ENCODE measurements around the gene B3GNT2. TPM values are rescaled to one million over a fixed set of nuclear protein-coding genes. Genes with fewer than 3 reads are reported as not detected.
A peak's percentile ranks its signal among the peaks of the same experiment; 100 is the strongest.

B3GNT2 gene
- total RNA-seq, 2 experiments from 2014 or later, result 41.2 to 44.3 TPM

GRCh38 chr2:62200291-62200841, 4.5 kb downstream of the B3GNT2 start:
- ChIA-PET POLR2A (interaction anchor here (0.6 to 1.7 kb wide), 8 partner anchors 18 to 1942 kb away, joined by 3 to 6 read pairs (median 3); no protein-coding TSS in a partner anchor), CTCF (interaction anchor here (0.9 to 2.8 kb wide), 11 partner anchors 10 to 211 kb away, joined by 3 to 16 read pairs (median 5); no protein-coding TSS in a partner anchor)
- DNase-seq (no peak), ATAC-seq (no peak)
- Mint-ChIP-seq H3K4me1 (ENCODE audit: low read depth) (peaks cover 72% of the 10 kb centered on the region), H3K9me3 (ENCODE audit: insufficient read depth) (no peaks in the 10 kb centered on the region), H3K36me3 (ENCODE audit: low read depth) (peaks cover 47% of the 10 kb centered on the region), H3K4me3 (peak overlapping the region; percentile 96), H3K27me3 (ENCODE audit: low read depth) (no peaks in the 10 kb centered on the region), H3K27ac (peak overlapping the region; percentile 75)

GRCh38 chr2:62200868-62201267, 5.0 kb downstream of the B3GNT2 start:
- Mint-ChIP-seq H3K4me3 (peak overlapping the region; percentile 96), H3K4me1 (ENCODE audit: low read depth) (peaks cover 77% of the 10 kb centered on the region), H3K27me3 (ENCODE audit: low read depth) (no peaks in the 10 kb centered on the region), H3K9me3 (ENCODE audit: insufficient read depth) (no peaks in the 10 kb centered on the region), H3K36me3 (ENCODE audit: low read depth) (peaks cover 51% of the 10 kb centered on the region), H3K27ac (peak overlapping the region; percentile 75)
- no peak for ATAC-seq
- ChIA-PET CTCF (interaction anchor here (0.7 to 2.8 kb wide), 10 partner anchors 9 to 210 kb away, joined by 3 to 16 read pairs (median 5); no protein-coding TSS in a partner anchor), POLR2A (interaction anchor here (0.9 to 1.7 kb wide), 3 partner anchors 102 to 109 kb away, joined by 4 to 6 read pairs (median 4); no protein-coding TSS in a partner anchor)
- no peak for DNase-seq

DNA sequence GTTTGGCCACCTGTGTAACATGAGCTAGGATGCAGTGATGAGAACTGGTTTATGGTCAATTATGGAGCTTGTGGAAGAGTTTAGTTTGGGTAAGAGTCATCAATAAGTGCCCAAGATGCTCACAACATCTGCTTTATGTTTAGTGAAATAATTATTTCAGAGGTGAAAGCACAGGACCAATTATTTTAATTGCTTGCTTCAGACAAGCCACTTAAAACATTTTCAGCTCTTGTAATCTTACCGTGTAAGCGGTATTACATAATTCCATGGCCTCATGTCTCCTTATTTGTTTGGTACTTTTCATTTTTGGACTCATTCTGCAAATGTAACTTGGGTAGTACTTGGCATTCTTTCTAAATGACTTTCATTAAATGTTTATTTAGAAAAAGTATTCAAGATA, 5.4 kb downstream of the B3GNT2 start:
- Mint-ChIP-seq H3K4me1 (ENCODE audit: low read depth) (peaks cover 82% of the 10 kb centered on the region), H3K27me3 (ENCODE audit: low read depth) (no peaks in the 10 kb centered on the region), H3K9me3 (ENCODE audit: insufficient read depth) (no peaks in the 10 kb centered on the region), H3K4me3 (peak overlapping the region; percentile 96), H3K27ac (peak overlapping the region; percentile 75), H3K36me3 (ENCODE audit: low read depth) (peaks cover 54% of the 10 kb centered on the region)
- ATAC-seq (no peak), DNase-seq (no peak)
- CTCF ChIA-PET, result interaction anchor here (0.7 to 2.8 kb wide), 8 partner anchors 9 to 210 kb away, joined by 3 to 16 read pairs (median 5); no protein-coding TSS in a partner anchor
- POLR2A ChIA-PET, result interaction anchor here (0.9 to 1.7 kb wide), 3 partner anchors 102 to 108 kb away, joined by 4 to 6 read pairs (median 4); no protein-coding TSS in a partner anchor

DNA sequence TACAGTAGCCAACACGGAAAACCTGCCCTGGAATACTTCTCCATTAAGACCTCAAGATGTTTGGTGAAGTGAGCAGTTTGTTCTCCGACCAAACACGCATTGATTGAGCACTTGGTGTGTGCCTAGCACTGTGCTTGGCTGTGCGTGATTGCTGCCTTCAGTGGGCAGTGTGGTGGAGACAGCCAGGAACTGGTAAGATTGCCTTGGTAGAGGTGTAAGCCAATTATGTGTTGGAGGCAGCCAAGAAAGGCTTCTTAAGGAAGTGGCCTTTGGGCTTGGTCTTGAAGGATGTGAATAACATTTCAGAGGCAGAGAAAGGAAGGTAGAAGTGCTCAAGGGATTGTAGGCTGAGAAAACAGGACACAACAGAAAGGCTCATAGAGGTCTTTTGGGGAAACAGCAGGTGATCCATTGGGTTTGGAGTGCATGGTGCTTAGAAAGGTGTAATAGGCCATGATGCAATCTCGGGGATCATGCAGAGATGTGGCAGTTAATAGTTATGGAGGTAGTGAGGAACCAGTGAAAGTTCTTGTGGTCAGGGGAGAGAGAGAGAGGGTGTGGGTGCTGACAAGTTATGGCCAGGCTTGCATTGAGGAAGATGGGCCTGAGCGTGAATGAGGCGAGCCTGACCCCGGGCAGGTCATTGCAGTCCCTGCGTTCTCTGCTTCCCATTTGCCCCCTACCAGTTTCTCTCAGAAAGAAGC, 6.3 kb downstream of the B3GNT2 start:
- peaks cover 90% of the 10 kb centered on the region for H3K4me1 Mint-ChIP-seq (ENCODE audit: low read depth)
- ATAC-seq, result peak; percentile 14
- no peaks in the 10 kb centered on the region for H3K27me3 Mint-ChIP-seq (ENCODE audit: low read depth)
- POLR2A ChIA-PET, result no interaction called here
- peak overlapping the region; percentile 96 for H3K4me3 Mint-ChIP-seq
- peak; percentile 50 for DNase-seq
- H3K36me3 Mint-ChIP-seq (ENCODE audit: low read depth), result peaks cover 62% of the 10 kb centered on the region
- no peaks in the 10 kb centered on the region for H3K9me3 Mint-ChIP-seq (ENCODE audit: insufficient read depth)
- CTCF ChIA-PET, result interaction anchor here (1.6 to 2.8 kb wide), 2 partner anchors 100 to 209 kb away, joined by 5 to 16 read pairs; no protein-coding TSS in a partner anchor
- peak overlapping the region; percentile 75 for H3K27ac Mint-ChIP-seq

GRCh38 chr2:62202729-62203128, 6.8 kb downstream of the B3GNT2 start:
- CTCF ChIA-PET, result no interaction called here
- Mint-ChIP-seq H3K9me3 (ENCODE audit: insufficient read depth) (no peaks in the 10 kb centered on the region), H3K36me3 (ENCODE audit: low read depth) (peaks cover 63% of the 10 kb centered on the region)

GRCh38 chr2:62203459-62203858, 7.5 kb downstream of the B3GNT2 start:
- H3K27me3 Mint-ChIP-seq (ENCODE audit: low read depth), result no peaks in the 10 kb centered on the region

More at GRCh38 chr2:62202729-62203128, 6.8 kb downstream of the B3GNT2 start:
- DNase-seq (no peak), ATAC-seq (no peak)
- POLR2A ChIA-PET, result no interaction called here
- H3K4me3 Mint-ChIP-seq, result peak overlapping the region; percentile 96
- no peaks in the 10 kb centered on the region for H3K27me3 Mint-ChIP-seq (ENCODE audit: low read depth)
- H3K4me1 Mint-ChIP-seq (ENCODE audit: low read depth), result peaks cover 96% of the 10 kb centered on the region
- peak overlapping the region; percentile 75 for H3K27ac Mint-ChIP-seq

DNA sequence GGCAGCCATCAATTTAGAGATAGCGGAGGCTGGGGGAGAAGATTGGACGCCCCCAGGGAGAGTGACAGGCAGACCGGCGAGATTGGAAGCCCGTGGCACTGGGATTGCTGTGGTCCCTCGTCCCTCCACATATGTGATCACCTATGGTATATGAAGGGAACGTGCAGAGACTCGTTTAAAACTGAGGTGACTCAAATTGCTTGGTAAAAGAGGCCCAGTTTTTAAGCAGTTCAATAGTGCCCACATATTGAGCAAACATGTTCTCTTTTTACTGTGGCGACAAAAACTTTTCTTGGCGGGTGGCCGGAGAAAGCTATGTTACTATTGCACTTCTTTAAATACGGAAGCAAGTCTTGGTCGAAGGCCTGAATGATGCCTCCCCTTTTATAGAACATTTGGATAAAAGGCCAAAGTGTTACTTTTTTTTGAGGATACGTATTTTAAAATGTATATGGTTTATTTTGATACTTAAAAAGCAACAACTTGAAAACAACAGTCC, 9.1 kb downstream of the B3GNT2 start:
- POLR2A ChIA-PET, result no interaction called here
- DNase-seq (no peak), ATAC-seq (no peak)
- H3K27ac Mint-ChIP-seq, result no peak overlapping the region
- H3K27me3 Mint-ChIP-seq (ENCODE audit: low read depth), result no peaks in the 10 kb centered on the region
- H3K4me3 Mint-ChIP-seq, result no peak overlapping the region
- CTCF ChIA-PET, result interaction anchor here (1.6 kb wide), 1 partner anchor 9 kb away, joined by 4 read pairs; no protein-coding TSS in a partner anchor
- peaks cover 71% of the 10 kb centered on the region for H3K36me3 Mint-ChIP-seq (ENCODE audit: low read depth)
- H3K9me3 Mint-ChIP-seq (ENCODE audit: insufficient read depth), result peaks cover under 1% of the 10 kb centered on the region
- H3K4me1 Mint-ChIP-seq (ENCODE audit: low read depth), result peaks cover 99% of the 10 kb centered on the region

More at GRCh38 chr2:62203459-62203858, 7.5 kb downstream of the B3GNT2 start:
- POLR2A ChIA-PET, result interaction anchor here (0.6 kb wide), 1 partner anchor 22 kb away, joined by 3 read pairs; no protein-coding TSS in a partner anchor
- Mint-ChIP-seq H3K4me1 (ENCODE audit: low read depth) (peaks cover 97% of the 10 kb centered on the region), H3K36me3 (ENCODE audit: low read depth) (peaks cover 63% of the 10 kb centered on the region), H3K4me3 (no peak overlapping the region), H3K27ac (peak overlapping the region; percentile 75), H3K9me3 (ENCODE audit: insufficient read depth) (no peaks in the 10 kb centered on the region)
- CTCF ChIA-PET, result interaction anchor here (1.6 kb wide), 1 partner anchor 11 kb away, joined by 4 read pairs; no protein-coding TSS in a partner anchor
- ATAC-seq (no peak), DNase-seq (no peak)

GRCh38 chr2:62205554-62205953, 9.6 kb downstream of the B3GNT2 start:
- ATAC-seq (no peak), DNase-seq (no peak)
- H3K27me3 Mint-ChIP-seq (ENCODE audit: low read depth), result no peaks in the 10 kb centered on the region
- H3K36me3 Mint-ChIP-seq (ENCODE audit: low read depth), result peaks cover 74% of the 10 kb centered on the region
- peaks cover 98% of the 10 kb centered on the region for H3K4me1 Mint-ChIP-seq (ENCODE audit: low read depth)
- peak overlapping the region; percentile 74 for H3K27ac Mint-ChIP-seq
- POLR2A ChIA-PET, result no interaction called here
- no peak overlapping the region for H3K4me3 Mint-ChIP-seq
- CTCF ChIA-PET, result no interaction called here
- H3K9me3 Mint-ChIP-seq (ENCODE audit: insufficient read depth), result peaks cover 3% of the 10 kb centered on the region

DNA sequence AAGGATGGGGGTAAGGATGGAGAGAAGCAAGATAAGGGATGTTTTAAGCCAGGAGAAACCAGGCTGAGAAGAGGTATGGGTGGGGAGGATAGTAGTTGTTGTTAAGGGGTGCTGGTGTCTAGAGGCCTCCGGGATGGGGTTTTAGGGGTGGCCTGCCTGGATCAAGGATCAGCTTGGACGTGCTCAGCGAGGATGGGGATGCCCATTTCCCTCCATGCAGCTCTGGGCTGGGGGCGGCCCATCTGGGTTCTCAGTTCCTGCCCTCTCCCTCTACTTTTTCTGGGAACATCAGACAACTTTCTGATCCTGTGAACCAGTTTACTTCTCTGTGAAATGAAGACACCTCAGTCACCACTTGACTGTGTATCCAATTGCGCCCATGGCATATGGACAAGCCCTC, 10.1 kb downstream of the B3GNT2 start:
- Mint-ChIP-seq H3K9me3 (ENCODE audit: insufficient read depth) (peaks cover 3% of the 10 kb centered on the region), H3K36me3 (ENCODE audit: low read depth) (peaks cover 78% of the 10 kb centered on the region), H3K27me3 (ENCODE audit: low read depth) (no peaks in the 10 kb centered on the region), H3K4me1 (ENCODE audit: low read depth) (peaks cover 97% of the 10 kb centered on the region), H3K27ac (peak overlapping the region; percentile 74), H3K4me3 (no peak overlapping the region)
- ChIA-PET CTCF (no interaction called here), POLR2A (no interaction called here)
- DNase-seq, result no peak
- ATAC-seq, result no peak

- no peak for DNase-seq
- H3K27ac Mint-ChIP-seq, result peak overlapping the region; percentile 82
- ChIA-PET POLR2A (no interaction called here), CTCF (no interaction called here)
- no peak for ATAC-seq
- peaks cover 96% of the 10 kb centered on the region for H3K4me1 Mint-ChIP-seq (ENCODE audit: low read depth)
- peak overlapping the region; percentile 52 for H3K4me3 Mint-ChIP-seq
- no peaks in the 10 kb centered on the region for H3K27me3 Mint-ChIP-seq (ENCODE audit: low read depth)
- H3K9me3 Mint-ChIP-seq (ENCODE audit: insufficient read depth), result peaks cover 14% of the 10 kb centered on the region
- H3K36me3 Mint-ChIP-seq (ENCODE audit: low read depth), result peaks cover 81% of the 10 kb centered on the region
Observed at GRCh38 chr2:62207491-62207890, 11.6 kb downstream of the B3GNT2 start.

GRCh38 chr2:62208074-62208757, 12.3 kb downstream of the B3GNT2 start:
- CTCF ChIA-PET, result no interaction called here
- DNase-seq, result no peak

More at GRCh38 chr2:62208074-62208757, 12.3 kb downstream of the B3GNT2 start:
- peaks cover 83% of the 10 kb centered on the region for H3K36me3 Mint-ChIP-seq (ENCODE audit: low read depth)
- H3K9me3 Mint-ChIP-seq (ENCODE audit: insufficient read depth), result peaks cover 14% of the 10 kb centered on the region
- peak overlapping the region; percentile 20 for H3K4me3 Mint-ChIP-seq
- POLR2A ChIA-PET, result no interaction called here
- peaks cover 95% of the 10 kb centered on the region for H3K4me1 Mint-ChIP-seq (ENCODE audit: low read depth)
- H3K27ac Mint-ChIP-seq, result peak overlapping the region; percentile 82
- ATAC-seq, result no peak
- no peaks in the 10 kb centered on the region for H3K27me3 Mint-ChIP-seq (ENCODE audit: low read depth)

Measured in activated CD8-positive, alpha-beta T cell treated with anti-CD3 and anti-CD28 coated beads, Interleukin-2, amount 10 ng/mL, durations not matched to agents 7 days and 5 days (primary cell).